H1 (cell line): ENCODE measurements around the gene RNF187. TPM values are rescaled to one million over a fixed set of nuclear protein-coding genes. Genes with fewer than 3 reads are reported as not detected.
A peak's percentile ranks its signal among the peaks of the same experiment; 100 is the strongest.

Experiments
- CTCF ChIA-PET: fragments of 300-600 bp; sonication (Branson Sonifier 250); formaldehyde crosslinking; loops from one replicate; lab custom pipeline; 2021; ENCODE audit not compliant: partially characterized antibody; lab: Charles Lee
- POLR2A ChIA-PET: fragments of 300-600 bp; sonication (Branson Sonifier 250); formaldehyde crosslinking; loops from one replicate; lab custom pipeline; 2021; ENCODE audit warnings: inconsistent platforms; ENCODE audit not compliant: partially characterized antibody; lab: Charles Lee
- DNase-seq, 2 experiments: peaks; one replicate each; pipeline versions ENCODE4 v3.0.0 to v3.0.0-alpha.2; 2010 to 2022; ENCODE audit warnings: low spot score in 2 of 2, low read depth in 1 of 2, mixed read lengths in 1 of 2
- FAIRE-seq: peaks from 2 replicates; lab custom pipeline; 2011; peaks lifted over from hg19 to GRCh38; lab: Jason Lieb, UNC
- H2AFZ ChIP-seq: 2 replicates; pipeline ENCODE4 v1.8.1; 2012; ENCODE audit warnings: low read length, inconsistent platforms
- H2AK5ac ChIP-seq: 2 replicates; pipeline ENCODE4 v1.6.1; 2013; ENCODE audit warnings: low read depth, low read length
- H2BK120ac ChIP-seq: replicated peaks from 2 replicates; pipeline ENCODE3; 2013; ENCODE audit warnings: low read depth, low read length, inconsistent platforms
- H2BK12ac ChIP-seq: 2 replicates; pipeline ENCODE4 v1.6.1; 2013; ENCODE audit warnings: low read depth, low read length
- H2BK15ac ChIP-seq: 2 replicates; pipeline ENCODE4 v1.6.1; 2013; ENCODE audit warnings: low read length
- H2BK20ac ChIP-seq: 2 replicates; pipeline ENCODE4 v1.6.1; 2013; ENCODE audit warnings: low read length
- H2BK5ac ChIP-seq: 2 replicates; pipeline ENCODE4 v1.6.1; 2013; ENCODE audit warnings: low read depth, low read length
- H3K14ac ChIP-seq: 2 replicates; pipeline ENCODE4 v1.6.1; 2013; ENCODE audit warnings: inconsistent platforms; ENCODE audit not compliant: insufficient read length
- H3K18ac ChIP-seq: 2 replicates; pipeline ENCODE4 v1.6.1; 2013; ENCODE audit warnings: low read length; ENCODE audit errors: extremely low read depth
- H3K23ac ChIP-seq: 2 replicates; pipeline ENCODE4 v1.6.1; 2013; ENCODE audit warnings: inconsistent platforms; ENCODE audit not compliant: insufficient read length
- H3K23me2 ChIP-seq: 2 replicates; pipeline ENCODE4 v1.6.1; 2013; ENCODE audit warnings: low read depth, low read length
- H3K27ac ChIP-seq: 2 replicates; pipeline ENCODE4 v1.6.1; 2011; ENCODE audit warnings: low read depth, low read length, inconsistent platforms
- H3K27me3 ChIP-seq, 4 experiments: replicated peaks in 1 of 4; 1 replicate in 1 of 4; 2 replicates in 3 of 4; pipeline versions ENCODE4 v1.6.1 to v1.8.1; 2011 to 2013; ENCODE audit warnings: low read length in 3 of 4, mild to moderate bottlenecking in 3 of 4, inconsistent platforms in 2 of 4, mixed read lengths in 2 of 4, moderate library complexity in 1 of 4; ENCODE audit not compliant: control insufficient read depth in 3 of 4, insufficient read depth in 3 of 4; ENCODE audit errors: extremely low read depth in 1 of 4
- H3K36me3 ChIP-seq, 4 experiments: 2 replicates each; pipeline versions ENCODE4 v1.6.1 to v1.8.1; 2011 to 2013; ENCODE audit warnings: mild to moderate bottlenecking in 4 of 4, low read length in 3 of 4, moderate library complexity in 2 of 4, control low read depth in 1 of 4, inconsistent platforms in 1 of 4; ENCODE audit not compliant: insufficient read depth in 4 of 4, control insufficient read depth in 2 of 4
- H3K4ac ChIP-seq: replicated peaks from 2 replicates; pipeline ENCODE3; 2013; ENCODE audit warnings: low read length, low read depth, mixed read lengths, inconsistent platforms; ENCODE audit not compliant: insufficient read length
- H3K4me1 ChIP-seq, 4 experiments: replicated peaks in 1 of 4; 1 replicate in 1 of 4; 2 replicates in 3 of 4; pipeline versions ENCODE4 v1.6.1 to v1.8.1; 2011 to 2013; ENCODE audit warnings: low read length in 3 of 4, inconsistent platforms in 2 of 4, mixed read lengths in 1 of 4; ENCODE audit not compliant: insufficient read depth in 4 of 4, control insufficient read depth in 3 of 4
- H3K4me2 ChIP-seq, 2 experiments: 2 replicates each; pipeline versions ENCODE4 v1.6.1 to v1.8.1; 2011 to 2013; ENCODE audit warnings: low read depth in 2 of 2, low read length in 2 of 2, control low read depth in 1 of 2, inconsistent platforms in 1 of 2, mild to moderate bottlenecking in 1 of 2; ENCODE audit not compliant: insufficient read depth in 1 of 2
- H3K4me3 ChIP-seq, 4 experiments: fragments of 200-600, 300-600 bp in 1 of 4; sonication (generic), shearing (Covaris generic), sonication (Bioruptor Twin) in 1 of 4; 2 replicates each; pipeline versions ENCODE4 v1.5.1 to v1.8.1; 2011 to 2016; ENCODE audit warnings: low read length in 4 of 4, low read depth in 3 of 4, control low read depth in 2 of 4, inconsistent platforms in 2 of 4, mild to moderate bottlenecking in 2 of 4, mixed read lengths in 1 of 4, moderate library complexity in 1 of 4; ENCODE audit not compliant: insufficient read depth in 2 of 4; ENCODE audit errors: extremely low read depth in 1 of 4
- H3K56ac ChIP-seq: replicated peaks from 2 replicates; pipeline ENCODE3; 2013; ENCODE audit warnings: low read depth, mild to moderate bottlenecking, mixed read lengths, low read length, inconsistent platforms; ENCODE audit not compliant: insufficient read length
- H3K79me1 ChIP-seq: 2 replicates; pipeline ENCODE4 v1.6.1; 2013; ENCODE audit warnings: low read depth, low read length, control low read depth
- H3K79me2 ChIP-seq, 2 experiments: 2 replicates each; pipeline versions ENCODE4 v1.6.1 to v1.8.1; 2012 to 2013; ENCODE audit warnings: low read length in 2 of 2, mild to moderate bottlenecking in 2 of 2, inconsistent platforms in 1 of 2; ENCODE audit not compliant: insufficient read depth in 2 of 2, control insufficient read depth in 1 of 2
- H3K9ac ChIP-seq, 4 experiments: replicated peaks in 1 of 4; 1 replicate in 1 of 4; 2 replicates in 3 of 4; pipeline versions ENCODE4 v1.6.1 to v1.8.1; 2011 to 2013; ENCODE audit warnings: low read depth in 3 of 4, low read length in 3 of 4, control low read depth in 2 of 4, mild to moderate bottlenecking in 2 of 4, moderate library complexity in 2 of 4, inconsistent platforms in 1 of 4; ENCODE audit errors: extremely low read depth in 1 of 4
- H3K9me3 ChIP-seq, 2 experiments: 2 replicates each; pipeline versions ENCODE4 v1.6.1 to v1.8.1; 2012 to 2013; ENCODE audit warnings: mild to moderate bottlenecking in 2 of 2, moderate library complexity in 2 of 2, control low read depth in 1 of 2, inconsistent platforms in 1 of 2, low read depth in 1 of 2, low read length in 1 of 2, mixed read lengths in 1 of 2; ENCODE audit not compliant: insufficient read depth in 2 of 2
- H4K20me1 ChIP-seq, 2 experiments: replicated peaks in 1 of 2; 2 replicates each; pipeline versions ENCODE3 to v1.8.1; 2011 to 2013; ENCODE audit warnings: inconsistent platforms in 2 of 2, low read length in 2 of 2, mild to moderate bottlenecking in 1 of 2; ENCODE audit not compliant: insufficient read depth in 2 of 2, control insufficient read depth in 1 of 2
- H4K5ac ChIP-seq: 2 replicates; pipeline ENCODE4 v1.6.1; 2013; ENCODE audit warnings: low read length, low read depth, mixed read lengths, inconsistent platforms; ENCODE audit not compliant: insufficient read length
- H4K8ac ChIP-seq: 2 replicates; pipeline ENCODE4 v1.8.0; 2013; ENCODE audit warnings: mild to moderate bottlenecking, moderate library complexity, low read length, inconsistent platforms; ENCODE audit not compliant: insufficient read depth; ENCODE audit errors: extremely low read depth
- H4K91ac ChIP-seq: replicated peaks from 2 replicates; pipeline ENCODE3; 2013; ENCODE audit warnings: low read length, mixed read lengths, inconsistent platforms; ENCODE audit not compliant: insufficient read length
- CEBPB ChIP-seq: IDR thresholded peaks from 2 replicates; pipeline ENCODE4 v1.6.1; 2012; ENCODE audit warnings: low read depth, low read length
- EZH2 ChIP-seq: fragments of 200-600 bp; sonication (generic); IDR thresholded peaks from 2 replicates; pipeline ENCODE4 v1.7.1; 2012; ENCODE audit warnings: low read depth, mild to moderate bottlenecking, moderate library complexity, low read length, inconsistent platforms; ENCODE audit not compliant: severe bottlenecking
- FOSL1 ChIP-seq: IDR thresholded peaks from 2 replicates; pipeline ENCODE4 v1.6.1; 2011; ENCODE audit warnings: mild to moderate bottlenecking, low read depth, low read length, moderate library complexity; ENCODE audit not compliant: insufficient read depth
- GTF2F1 ChIP-seq: IDR thresholded peaks from 2 replicates; pipeline ENCODE4 v1.6.1; 2012; ENCODE audit warnings: low read depth, low read length, improper control_type of control experiment, borderline replicate concordance
- JUND ChIP-seq: IDR thresholded peaks from 2 replicates; pipeline ENCODE4 v1.6.1; 2011; ENCODE audit warnings: mild to moderate bottlenecking, improper control_type of control experiment, low read length
- KDM5A ChIP-seq: fragments of 200-600 bp; IDR thresholded peaks from 2 replicates; pipeline ENCODE4 v1.7.1; 2012; ENCODE audit warnings: mild to moderate bottlenecking, low read length, inconsistent platforms, mixed read lengths
- MAX ChIP-seq: IDR thresholded peaks from 2 replicates; pipeline ENCODE4 v1.6.1; 2012; ENCODE audit warnings: inconsistent platforms
- POU5F1 ChIP-seq: IDR thresholded peaks from 2 replicates; pipeline ENCODE4 v1.6.1; 2011; ENCODE audit warnings: low read depth, mild to moderate bottlenecking, low read length, moderate library complexity
- RFX5 ChIP-seq: IDR thresholded peaks from 2 replicates; pipeline ENCODE4 v1.6.1; 2011; ENCODE audit warnings: low read depth, low read length, improper control_type of control experiment, borderline replicate concordance
- TAF1 ChIP-seq: IDR thresholded peaks from 2 replicates; pipeline ENCODE4 v1.6.1; 2011; ENCODE audit warnings: mild to moderate bottlenecking, low read depth, low read length
- WGBS, 2 experiments: shearing (Covaris generic) in 1 of 2; methylation state at CpG; one replicate each; pipeline versions ENCODE4 v1.1.6 to v1.1.7; 2013 to 2015; ENCODE audit warnings: low lambda C conversion rate in 2 of 2, mixed read lengths in 2 of 2, inconsistent platforms in 1 of 2, low coverage in 1 of 2, missing lambda C conversion rate in 1 of 2; ENCODE audit not compliant: insufficient replicate concordance in 2 of 2, insufficient coverage in 1 of 2, insufficient read length in 1 of 2; ENCODE audit errors: extremely low coverage in 1 of 2, missing lambda C conversion rate in 1 of 2; 5-methylcytosine and 5-hydroxymethylcytosine counted together
- polyA plus RNA-seq, 7 experiments: library from polyadenylated mRNA; depleted of rRNA in 3 of 7; stranded (reverse) in 5 of 7; unstranded in 2 of 7; fragments of >200 nt in 5 of 7; fragments of 200-250 nt in 2 of 7; gene quantifications; 1 replicate in 5 of 7; 2 replicates in 1 of 7; 4 replicates in 1 of 7; pipeline versions ENCODE4 v1.2.1 to v1.2.3, GENCODE V29; 2011 to 2013; ENCODE audit warnings: missing spikeins in 2 of 7, mixed read lengths in 2 of 7
- total RNA-seq: library from RNA; stranded (reverse); fragmentation: NEBNext Ultra II Directional; extraction: Animal tissue kit (Norgen Biotek cat#: 25700); gene quantifications from 2 replicates; pipeline ENCODE4 v1.2.1, GENCODE V29; 2021

Gene RNF187
- total and polyA plus RNA-seq, 2 of the 8 experiments (the other 6 are each of a cell fraction or from before 2014, with no cell fraction given): 47.0 to 113 TPM

- Histone ChIP-seq H2AFZ (no peak overlapping the region), H3K23me2 (peaks cover 12% of the 10 kb centered on the region), H2BK5ac (no peak overlapping the region), H3K79me2 (no peaks in the 10 kb centered on the region; a peak in 1 of 4 replicates), H3K4me1 (peaks cover 0 to 10% (median 6%) of the 10 kb centered on the region in 4 experiments; a peak in 6 of 7 replicates), H3K4ac (no peak overlapping the region), H2AK5ac (no peak overlapping the region), H3K27ac (no peak overlapping the region), H4K8ac (no peak overlapping the region; the same call in 1 of the 2 replicates), H4K91ac (peak overlapping the region; percentile 27), H3K23ac (no peak overlapping the region), H3K56ac (no peak overlapping the region), H2BK15ac (no peak overlapping the region), H3K18ac (no peak overlapping the region; the same call in 1 of the 2 replicates), H3K9me3 (no peaks in the 10 kb centered on the region), H4K20me1 (peaks cover 3 to 17% of the 10 kb centered on the region in 2 experiments), H3K14ac (peak overlapping the region; percentile 58), H3K36me3 (peaks cover 4 to 22% (median 10%) of the 10 kb centered on the region in 4 experiments; a peak in 7 of 8 replicates), H3K4me2 (peak overlapping the region; percentile 68 to 93), H3K27me3 (no peaks in the 10 kb centered on the region), H3K79me1 (peaks cover 16% of the 10 kb centered on the region), H3K9ac (peak overlapping the region in 1 of 4 experiments; percentile 28; a peak in 2 of 7 replicates), H2BK120ac (no peak overlapping the region), H2BK20ac (no peak overlapping the region), H3K4me3 (peak overlapping the region; percentile 76 to 87 (median 85)), H4K5ac (no peak overlapping the region), H2BK12ac (no peak overlapping the region)
- CTCF ChIA-PET: interaction anchor here (0.6 to 1.6 kb wide), 6 partner anchors 12 to 205 kb away, joined by 3 to 5 read pairs (median 3); no protein-coding TSS in a partner anchor
- WGBS, 2 experiments: 62% methylated on average over 17 of the region's 18 CpGs; no CpG with 5 or more reads in 1 of the 2 experiments
- TF ChIP-seq MAX: no peak
- no peak for TF ChIP-seq FOSL1
- no peak for TF ChIP-seq EZH2
- TF ChIP-seq POU5F1: no peak
- TF ChIP-seq JUND: no peak
- TF ChIP-seq RFX5: no peak
- TF ChIP-seq CEBPB: no peak
- TF ChIP-seq KDM5A: no peak
- no peak for TF ChIP-seq TAF1
- no peak for TF ChIP-seq GTF2F1
- POLR2A ChIA-PET: interaction anchor here (0.6 to 6.9 kb wide), 7 partner anchors 9 to 261 kb away, joined by 3 to 82 read pairs (median 3); a partner anchor contains a TSS
- DNase-seq (peak in 1 of 2 experiments; percentile 44), FAIRE-seq (no peak)
These were observed 1.1 kb downstream of the RNF187 start for GRCh38 chr1:228488125-228488817.
